HEK293T (cell line): ENCODE measurements around the gene NCKAP5L.

Experiments
- CTCF ChIA-PET: fragments of 350-600 bp; formaldehyde crosslinking; extraction: SDS; loops from one replicate; lab custom pipeline; 2021; ENCODE audit warnings: antibody characterized with exemption, inconsistent platforms; lab: Yijun Ruan, JAX
- POLR2A ChIA-PET: fragments of 350-600 bp; formaldehyde crosslinking; extraction: SDS; loops from one replicate; lab custom pipeline; 2020; ENCODE audit warnings: antibody characterized with exemption, inconsistent platforms; lab: Yijun Ruan, JAX
- DNase-seq: peaks from one replicate; pipeline ENCODE4 v3.0.0; 2012; ENCODE audit warnings: mixed read lengths; ENCODE audit errors: extremely low spot score
- ARNT ChIP-seq: fragments of 450-650 bp; IDR thresholded peaks from 2 replicates; pipeline ENCODE4 v1.6.1; 2017; ENCODE audit warnings: mild to moderate bottlenecking
- BHLHE40 ChIP-seq: fragments of 450-650 bp; IDR thresholded peaks from 2 replicates; pipeline ENCODE4 v1.6.1; 2016; ENCODE audit warnings: mild to moderate bottlenecking, moderate library complexity, borderline replicate concordance
- CTBP1 ChIP-seq: fragments of 450-650 bp; IDR thresholded peaks from 2 replicates; pipeline ENCODE4 v1.6.1; 2016; ENCODE audit warnings: borderline replicate concordance
- ELF4 ChIP-seq: fragments of 450-650 bp; IDR thresholded peaks from 2 replicates; pipeline ENCODE4 v1.6.1; 2017; ENCODE audit warnings: antibody characterized with exemption
- FOXA1 ChIP-seq: fragments of 450-650 bp; IDR thresholded peaks from 2 replicates; pipeline ENCODE4 v1.6.1; 2016; ENCODE audit warnings: mild to moderate bottlenecking
- FOXK2 ChIP-seq: fragments of 450-650 bp; IDR thresholded peaks from 2 replicates; pipeline ENCODE4 v1.6.1; 2016; ENCODE audit warnings: mild to moderate bottlenecking
- FOXM1 ChIP-seq: fragments of 450-650 bp; IDR thresholded peaks from 2 replicates; pipeline ENCODE4 v1.6.1; 2017; ENCODE audit warnings: mild to moderate bottlenecking, borderline replicate concordance
- HDGF ChIP-seq: fragments of 450-650 bp; IDR thresholded peaks from 2 replicates; pipeline ENCODE4 v1.6.1; 2017; ENCODE audit warnings: antibody characterized with exemption, borderline replicate concordance
- L3MBTL2 ChIP-seq: fragments of 450-650 bp; conservative IDR thresholded peaks from 2 replicates; pipeline ENCODE4 v1.6.1; 2016; ENCODE audit warnings: mild to moderate bottlenecking
- LEF1 ChIP-seq: fragments of 450-650 bp; IDR thresholded peaks from 2 replicates; pipeline ENCODE4 v1.6.1; 2017; ENCODE audit warnings: mild to moderate bottlenecking, borderline replicate concordance
- NFRKB ChIP-seq: fragments of 450-650 bp; IDR thresholded peaks from 2 replicates; pipeline ENCODE4 v1.6.1; 2016; ENCODE audit warnings: mild to moderate bottlenecking, moderate library complexity
- PKNOX1 ChIP-seq: fragments of 450-650 bp; IDR thresholded peaks from 2 replicates; pipeline ENCODE4 v1.6.1; 2016
- SP1 ChIP-seq: fragments of 450-650 bp; IDR thresholded peaks from 2 replicates; pipeline ENCODE4 v1.6.1; 2017
- SUZ12 ChIP-seq: fragments of 450-650 bp; IDR thresholded peaks from 2 replicates; pipeline ENCODE4 v1.6.1; 2016; ENCODE audit warnings: mild to moderate bottlenecking
- TARDBP ChIP-seq: fragments of 450-650 bp; IDR thresholded peaks from 2 replicates; pipeline ENCODE4 v1.6.1; 2016
- ZNF384 ChIP-seq: fragments of 450-650 bp; IDR thresholded peaks from 2 replicates; pipeline ENCODE4 v1.6.1; 2016

Gene NCKAP5L

DNA sequence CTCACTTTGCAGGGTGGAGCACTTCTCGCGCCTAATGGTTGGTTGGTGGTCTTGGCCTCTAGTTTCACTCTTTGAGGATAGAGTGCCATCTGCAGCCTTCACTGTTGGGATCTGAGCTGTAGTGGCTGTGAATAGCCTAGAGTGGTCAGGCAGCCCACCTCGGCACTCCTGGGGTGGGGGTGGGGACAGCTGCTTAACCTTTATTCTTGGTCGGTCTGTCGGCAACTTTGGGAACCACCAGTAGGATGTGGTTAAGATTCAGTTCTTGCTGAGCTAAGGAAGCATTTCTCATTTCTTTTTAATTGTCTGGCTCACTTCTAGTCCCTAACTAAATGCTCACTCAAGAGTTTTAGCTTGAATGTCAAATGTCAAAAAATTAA lies 65.8 kb downstream of the NCKAP5L start:
- ChIA-PET POLR2A (interaction anchor here (2.5 kb wide), 1 partner anchor 21 kb away, joined by 17 read pairs; the partner anchor contains the start of gene TMBIM6), CTCF (interaction anchor here (0.6 to 1.5 kb wide), 7 partner anchors 9 to 126 kb away, joined by 3 to 6 read pairs (median 3); partner anchors contain the start of gene TMBIM6)
- no peak for DNase-seq
- TF ChIP-seq HDGF (no peak), SP1 (no peak), CTBP1 (no peak), ARNT (no peak), LEF1 (no peak), FOXM1 (no peak), ELF4 (no peak), TARDBP (no peak), FOXK2 (no peak), BHLHE40 (no peak), ZNF384 (no peak), SUZ12 (no peak), L3MBTL2 (no peak), PKNOX1 (no peak)

DNA sequence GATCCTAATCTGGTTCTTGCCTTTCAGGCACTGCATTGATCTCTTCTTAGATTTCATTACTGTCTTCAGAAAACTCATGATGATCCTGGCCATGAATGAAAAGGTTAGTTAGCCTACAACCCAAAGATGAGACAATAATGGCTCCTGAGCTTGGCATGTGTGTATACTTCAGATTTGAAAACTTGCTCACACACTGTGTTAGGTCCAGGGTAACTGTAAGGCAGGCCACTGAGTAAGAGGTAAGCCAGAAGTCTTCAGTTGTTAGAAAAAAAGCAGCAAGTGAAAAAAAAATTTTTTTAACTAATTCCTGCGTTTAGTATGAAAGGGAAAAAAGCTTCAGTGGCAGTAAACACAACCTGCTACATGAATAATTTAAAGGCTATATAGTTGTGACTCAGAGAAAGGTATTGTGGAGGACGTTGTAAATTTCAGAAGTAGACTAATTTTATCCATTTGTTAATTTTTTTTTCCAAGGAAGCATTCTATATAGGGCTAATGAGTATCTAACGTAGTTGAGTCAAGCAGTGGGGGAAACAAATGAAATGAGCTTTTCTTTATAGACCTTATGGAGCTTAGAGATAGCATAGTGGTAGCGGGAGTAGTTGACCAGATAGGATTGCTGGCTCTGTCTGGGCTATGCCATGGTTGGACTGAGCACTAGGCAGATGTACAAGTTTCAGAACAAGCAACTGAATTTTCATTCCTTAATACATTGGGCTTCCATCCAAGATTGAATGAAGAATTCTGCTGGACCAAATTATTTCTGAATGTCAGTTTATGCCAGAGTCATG lies 66.3 kb downstream of the NCKAP5L start:
- no peak for DNase-seq
- no peak for TF ChIP-seq HDGF
- no peak for TF ChIP-seq ZNF384
- TF ChIP-seq L3MBTL2: no peak
- TF ChIP-seq LEF1: no peak
- no peak for TF ChIP-seq SP1
- TF ChIP-seq NFRKB: no peak
- no peak for TF ChIP-seq ELF4
- TF ChIP-seq SUZ12: no peak
- TF ChIP-seq ARNT: no peak
- no peak for TF ChIP-seq FOXM1
- no peak for TF ChIP-seq FOXA1
- TF ChIP-seq PKNOX1: no peak
- TF ChIP-seq FOXK2: no peak
- TF ChIP-seq CTBP1: no peak
- TF ChIP-seq BHLHE40: no peak
- TF ChIP-seq TARDBP: no peak
- POLR2A ChIA-PET: interaction anchor here (1.4 to 2.5 kb wide), 2 partner anchors 20 to 81 kb away, joined by 3 to 17 read pairs; partner anchors contain the start of genes BCDIN3D and TMBIM6
- CTCF ChIA-PET: interaction anchor here (0.6 to 1.5 kb wide), 7 partner anchors 9 to 124 kb away, joined by 3 to 6 read pairs (median 3); partner anchors contain the start of gene TMBIM6

GRCh38 chr12:49750996-49751393 lies 77.2 kb downstream of the NCKAP5L start:
- ChIA-PET CTCF (no interaction called here), POLR2A (no interaction called here)
- no peak for TF ChIP-seq ARNT
- no peak for TF ChIP-seq SUZ12
- no peak for TF ChIP-seq LEF1
- no peak for TF ChIP-seq PKNOX1
- no peak for TF ChIP-seq BHLHE40
- TF ChIP-seq FOXK2: no peak
- TF ChIP-seq FOXA1: no peak
- TF ChIP-seq HDGF: no peak
- no peak for TF ChIP-seq FOXM1
- no peak for TF ChIP-seq SP1
- no peak for TF ChIP-seq NFRKB
- TF ChIP-seq ELF4: no peak
- TF ChIP-seq CTBP1: no peak
- TF ChIP-seq TARDBP: no peak
- TF ChIP-seq L3MBTL2: no peak
- no peak for TF ChIP-seq ZNF384
- DNase-seq: no peak

DNA sequence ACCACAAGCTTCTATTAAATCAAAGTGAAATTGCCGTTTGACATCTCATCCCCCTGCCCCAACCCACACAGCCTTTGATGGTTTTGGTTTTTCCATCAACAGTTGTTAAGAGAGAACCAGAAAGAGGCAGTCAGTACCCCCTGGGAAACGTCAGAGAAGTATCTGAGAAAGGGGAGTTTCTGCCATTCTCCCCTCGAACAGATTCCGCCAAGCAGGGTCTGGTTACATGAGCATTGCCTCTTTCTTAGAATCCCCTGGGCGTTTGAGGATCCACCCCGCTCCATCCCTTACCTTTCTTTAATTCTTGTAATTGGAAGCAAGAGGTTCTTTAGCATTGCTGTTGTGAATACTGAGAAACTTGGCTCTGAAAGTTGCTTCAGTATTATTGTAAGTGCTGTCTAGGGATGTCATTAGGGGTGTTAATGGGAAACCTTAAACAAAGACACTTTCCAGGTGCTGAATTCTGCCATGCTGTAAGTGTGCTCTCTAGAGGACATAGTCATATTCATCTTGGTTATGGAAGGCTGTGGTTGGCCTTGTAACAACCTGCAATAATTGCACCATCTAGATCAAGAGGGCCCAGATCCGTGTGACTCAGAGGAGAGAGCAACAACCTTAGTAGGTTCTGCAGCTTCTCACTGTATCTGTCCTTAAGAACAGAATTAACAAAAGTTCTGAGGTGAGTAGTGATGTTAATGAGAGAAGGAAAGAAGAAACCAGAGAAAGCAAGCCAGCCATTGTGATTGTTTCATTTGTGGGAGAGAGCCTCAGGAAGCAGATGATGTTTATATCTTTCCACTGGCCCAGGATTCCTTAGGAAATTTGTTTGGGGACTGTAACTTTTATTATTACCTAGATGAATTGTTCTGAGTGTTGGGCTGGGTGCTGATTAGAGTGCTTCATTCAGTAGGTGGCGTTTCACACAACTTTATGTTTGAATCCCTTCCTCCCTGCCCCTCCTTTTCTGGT lies 77.9 kb downstream of the NCKAP5L start:
- DNase-seq: no peak
- POLR2A ChIA-PET: interaction anchor here (1.1 to 1.2 kb wide), 2 partner anchors 9 to 78 kb away, joined by 4 to 9 read pairs; partner anchors contain the start of genes NCKAP5L and TMBIM6
- CTCF ChIA-PET: interaction anchor here (0.7 to 1.1 kb wide), 2 partner anchors 9 to 103 kb away, joined by 3 to 6 read pairs; partner anchors contain the start of gene TMBIM6
- TF ChIP-seq LEF1 (no peak), HDGF (no peak), ZNF384 (no peak), TARDBP (no peak), SP1 (no peak), CTBP1 (no peak), FOXK2 (no peak), NFRKB (no peak)

GRCh38 chr12:49748800-49749199 lies 79.4 kb downstream of the NCKAP5L start:
- TF ChIP-seq FOXA1: no peak
- no peak for TF ChIP-seq PKNOX1
- no peak for TF ChIP-seq L3MBTL2
- no peak for TF ChIP-seq FOXK2
- POLR2A ChIA-PET: interaction anchor here (1.1 kb wide), 1 partner anchor 79 kb away, joined by 4 read pairs; the partner anchor contains the start of gene NCKAP5L
- DNase-seq: no peak
- CTCF ChIA-PET: interaction anchor here (0.8 to 1.2 kb wide), 5 partner anchors 7 to 113 kb away, joined by 3 to 6 read pairs (median 3); partner anchors contain the start of gene TMBIM6
